ENCODE measurements around the gene PNMA8A.

PNMA8A gene

DNA sequence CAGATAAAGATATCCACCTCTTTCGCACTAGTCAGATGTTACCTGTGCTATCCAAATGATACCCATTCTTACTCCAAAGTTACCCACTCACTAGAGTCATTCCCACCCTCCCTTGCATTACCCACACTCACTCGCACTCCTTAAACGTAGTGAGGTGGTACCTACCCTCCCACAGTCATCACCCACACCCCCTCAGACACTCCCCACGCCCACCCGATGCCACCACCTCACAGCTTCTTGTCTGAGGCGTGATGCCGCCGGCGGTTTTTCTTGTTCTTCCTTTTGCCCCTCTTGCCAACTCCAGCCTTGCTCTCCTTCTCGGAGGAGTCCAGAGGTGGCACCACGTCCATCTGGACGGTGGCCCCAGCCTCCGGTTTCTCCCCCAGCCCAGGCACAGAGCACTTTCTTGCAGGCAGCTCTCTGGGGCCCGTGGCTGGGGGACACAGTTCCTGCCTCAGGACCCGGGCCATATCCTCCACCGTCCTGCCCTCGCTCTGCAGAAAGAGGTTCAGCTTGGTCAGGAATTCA lies 43.8 kb downstream of the PNMA8A start:
- no peak for TF ChIP-seq CTCF (IDR thresholded peaks at IDR 0.05; ENCODE audit: control insufficient read depth, extremely low read depth, insufficient read depth)
- no peak overlapping the region for H3K4me3 ChIP-seq (ENCODE audit: low read depth, low read length)
- no peak for DNase-seq (ENCODE audit: low read depth)

DNA sequence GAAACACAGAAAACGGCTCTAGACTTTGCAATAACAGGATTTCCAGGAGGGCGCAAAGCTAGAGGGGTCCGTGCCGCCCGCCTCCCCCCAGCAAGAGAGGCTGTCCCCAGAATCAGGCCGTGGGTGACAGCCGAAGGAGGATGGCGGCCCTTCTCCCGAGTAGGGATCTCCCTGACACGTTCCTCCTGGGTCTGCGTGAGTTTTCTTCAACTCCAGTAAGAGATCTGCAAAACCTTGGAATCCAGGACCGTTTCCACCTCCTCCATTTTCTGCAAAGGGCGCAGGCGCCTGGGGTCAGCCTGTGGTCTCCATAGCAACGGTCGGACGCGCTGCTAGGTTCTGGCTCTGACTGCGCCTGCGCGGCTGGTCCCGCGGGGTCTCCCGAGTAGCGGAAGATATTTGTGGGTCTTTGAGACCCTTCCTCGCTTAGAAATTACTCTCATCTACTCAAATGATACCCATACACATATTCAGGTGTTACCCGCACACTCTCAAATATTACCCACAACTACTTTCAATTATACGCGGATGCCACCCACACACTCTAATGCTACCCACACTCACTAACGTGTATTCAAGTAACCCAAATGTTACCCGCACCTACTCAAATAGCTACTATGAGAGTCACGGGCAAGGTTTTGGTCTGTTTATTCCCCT lies 44.7 kb downstream of the PNMA8A start:
- TF ChIP-seq CTCF (IDR thresholded peaks at IDR 0.05; ENCODE audit: control insufficient read depth, extremely low read depth, insufficient read depth), result no peak
- no peak overlapping the region for H3K4me3 ChIP-seq (ENCODE audit: low read depth, low read length)
- no peak for DNase-seq (ENCODE audit: low read depth)

GRCh38 chr19:46426035-46426505 lies 45.3 kb downstream of the PNMA8A start:
- TF ChIP-seq CTCF (IDR thresholded peaks at IDR 0.05; ENCODE audit: control insufficient read depth, extremely low read depth, insufficient read depth), result no peak
- DNase-seq (ENCODE audit: low read depth), result no peak
- H3K4me3 ChIP-seq (ENCODE audit: low read depth, low read length), result no peak overlapping the region

- DNase-seq (ENCODE audit: low read depth), result no peak
- H3K4me3 ChIP-seq (ENCODE audit: low read depth, low read length), result no peak overlapping the region
- TF ChIP-seq CTCF (IDR thresholded peaks at IDR 0.05; ENCODE audit: control insufficient read depth, extremely low read depth, insufficient read depth), result no peak
Measured at GRCh38 chr19:46423188-46423587, 48.2 kb downstream of the PNMA8A start.

- no peak for TF ChIP-seq CTCF (IDR thresholded peaks at IDR 0.05; ENCODE audit: control insufficient read depth, extremely low read depth, insufficient read depth)
- no peak overlapping the region for H3K4me3 ChIP-seq (ENCODE audit: low read depth, low read length)
- no peak for DNase-seq (ENCODE audit: low read depth)
Measured at GRCh38 chr19:46422344-46422743, 49.0 kb downstream of the PNMA8A start.

- no peak overlapping the region for H3K4me3 ChIP-seq (ENCODE audit: low read depth, low read length)
- no peak for DNase-seq (ENCODE audit: low read depth)
- no peak for TF ChIP-seq CTCF (IDR thresholded peaks at IDR 0.05; ENCODE audit: control insufficient read depth, extremely low read depth, insufficient read depth)
Measured at GRCh38 chr19:46420056-46420455, 51.3 kb downstream of the PNMA8A start.
